NCI-H2227 treated with DMSO at 0.1 percent for 48 hours (cell line): ENCODE measurements around the gene RTP2.

Experiments used
- DNase-seq: peaks from one replicate; lab custom pipeline; 2025; lab: John Stamatoyannopoulos, UW

Gene RTP2

DNA sequence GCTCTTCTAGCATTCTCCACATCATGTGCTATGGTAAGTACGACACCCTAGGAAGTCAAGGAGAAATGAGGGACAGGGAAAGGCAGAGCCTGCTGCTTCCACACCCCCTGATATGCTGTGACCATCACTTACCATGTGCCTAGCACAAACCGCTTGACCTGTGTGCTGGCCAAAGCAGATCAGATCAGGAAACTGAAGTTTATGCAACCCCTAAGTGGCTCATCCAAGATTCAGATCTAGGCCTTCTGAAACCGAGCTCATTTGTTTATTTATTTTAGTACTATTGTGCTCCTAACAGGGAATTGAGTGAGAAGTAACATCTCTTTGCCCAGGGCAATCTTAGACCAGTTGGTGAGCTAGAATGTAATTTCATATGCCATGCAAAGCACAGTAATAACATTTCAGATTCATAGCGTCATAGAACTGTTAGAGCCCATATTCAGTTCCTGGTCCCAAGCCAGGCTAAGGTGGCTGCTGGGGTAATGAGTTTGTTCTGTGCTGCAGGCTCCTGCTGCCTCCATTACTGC is at the start of gene RTP2:
RTP2 (minus strand) TSS at position 51 of the 527 bp plus-strand sequence. CDS start 429 bp downstream, outside the sequence.
- DNase-seq = no peak

DNA sequence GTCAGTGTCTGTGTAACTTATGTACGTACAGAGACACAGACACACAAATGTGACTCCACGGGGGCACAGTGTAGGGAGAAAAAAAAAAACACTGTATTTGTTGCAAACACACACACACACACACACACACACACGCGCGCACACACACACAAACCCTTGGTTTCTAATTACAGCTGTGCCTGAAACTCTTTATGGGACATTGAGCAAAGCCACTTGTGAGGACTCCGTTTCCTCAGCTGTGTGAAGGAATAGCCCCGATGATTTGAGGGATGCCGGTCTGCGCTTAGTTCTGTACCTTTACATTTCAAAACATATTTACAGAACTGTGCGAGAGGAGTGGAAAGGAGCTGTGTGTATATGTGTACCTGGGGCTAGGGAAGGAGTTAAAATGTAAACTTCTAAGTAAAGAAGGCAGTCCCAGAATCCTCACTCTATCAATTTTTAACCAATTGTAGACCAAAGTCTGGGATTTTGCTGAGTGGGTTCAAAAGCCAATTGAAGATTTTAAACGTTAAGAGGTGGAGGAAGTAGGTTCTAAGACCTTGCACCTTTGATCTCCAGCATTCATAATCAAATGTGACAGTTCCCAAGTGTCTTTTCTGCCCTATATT is 48.3 kb upstream of the RTP2 start:
- no peak for DNase-seq

DNA sequence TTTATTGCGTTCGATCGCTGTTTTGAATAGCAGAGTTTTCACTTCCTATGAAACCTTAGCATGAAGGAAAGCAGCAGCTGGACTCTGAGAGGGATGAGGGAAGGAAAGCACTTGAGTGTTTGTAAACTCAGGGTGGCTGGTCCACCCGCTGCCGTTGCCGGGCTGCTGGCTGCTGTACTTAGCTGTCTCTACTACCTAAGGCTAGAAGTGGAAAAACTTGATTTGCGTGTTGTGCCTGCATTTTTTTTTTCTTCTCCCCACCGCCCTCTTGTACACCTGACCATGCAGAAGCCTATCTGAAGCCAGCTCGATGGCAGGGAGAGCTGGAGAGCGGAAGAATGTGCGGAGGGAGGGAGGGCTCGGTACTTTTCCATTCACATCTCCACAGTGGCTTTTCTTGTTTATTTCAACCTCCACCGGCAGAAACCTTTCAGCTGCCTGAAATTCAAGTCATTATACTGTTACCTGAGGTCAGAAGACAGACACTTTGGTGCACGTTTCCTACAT is 47.7 kb upstream of the RTP2 start:
- DNase-seq = no peak

- DNase-seq = peak; percentile 8
Observed at GRCh38 chr3:187748050-187748481, 45.7 kb upstream of the RTP2 start.

- DNase-seq = no peak
Observed at GRCh38 chr3:187747506-187747905, 45.1 kb upstream of the RTP2 start.

GRCh38 chr3:187746442-187747281 is 44.3 kb upstream of the RTP2 start:
- no peak for DNase-seq

DNA sequence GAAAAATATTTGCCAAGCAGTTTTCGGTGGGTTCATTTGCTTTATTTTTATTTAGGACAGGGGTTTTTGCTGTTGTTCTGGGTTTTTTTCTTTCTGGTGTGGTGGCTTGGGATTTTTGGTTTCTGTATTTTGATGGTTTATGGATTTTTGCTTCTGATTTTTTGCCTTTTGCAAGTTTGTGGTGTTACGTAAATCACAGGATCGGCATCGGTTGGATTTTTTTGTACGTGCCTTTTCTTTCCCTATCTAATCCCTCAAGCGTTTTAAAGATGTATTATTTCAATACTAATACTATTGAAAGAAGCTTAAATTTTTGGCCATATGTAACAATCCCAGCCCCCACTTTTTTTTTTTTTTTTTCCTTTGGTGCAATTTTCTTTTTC is 43.7 kb upstream of the RTP2 start:
- no peak for DNase-seq

GRCh38 chr3:187745201-187746058 is 43.1 kb upstream of the RTP2 start, which contains the start of gene BCL6:
TSS of gene BCL6 (minus strand) at chr3:187745468. CDS start at chr3:187733693, 11,775 bp downstream.
- DNase-seq = peak; percentile 92

- peak; percentile 27 for DNase-seq
Observed at GRCh38 chr3:187744169-187745151, 42.1 kb upstream of the RTP2 start.

- no peak for DNase-seq
Observed at GRCh38 chr3:187743195-187744141, 41.1 kb upstream of the RTP2 start.

GRCh38 chr3:187742351-187743171 is 40.2 kb upstream of the RTP2 start:
- no peak for DNase-seq

- peak; percentile 21 for DNase-seq
Observed at GRCh38 chr3:187741403-187742350, 39.3 kb upstream of the RTP2 start.

GRCh38 chr3:187740421-187741399 is 38.4 kb upstream of the RTP2 start:
- peak; percentile 20 for DNase-seq

GRCh38 chr3:187739561-187740332 is 37.4 kb upstream of the RTP2 start:
- DNase-seq = peak; percentile 69

- DNase-seq = no peak
Observed at GRCh38 chr3:187739094-187739560, 36.8 kb upstream of the RTP2 start.
